Glomerular visceral epithelial cell (primary cell): Measurements from ENCODE around the gene SIPA1L2.

Experiments used
- DNase-seq: peaks from one replicate; pipeline ENCODE4 v3.0.0-alpha.2; 2016; ENCODE audit errors: extremely low spot score

SIPA1L2 gene

GRCh38 chr1:232630047-232630893 is at the start of gene SIPA1L2:
TSS of gene SIPA1L2 (minus strand) at chr1:232630133. CDS start at chr1:232515339, 114,794 bp downstream.
- DNase-seq, result peak; percentile 94

GRCh38 chr1:232678185-232678886 is 48.4 kb upstream of the SIPA1L2 start:
- DNase-seq, result peak; percentile 29

- peak; percentile 11 for DNase-seq
Measured at GRCh38 chr1:232676307-232676706, 46.4 kb upstream of the SIPA1L2 start.

- DNase-seq, result no peak
Measured at GRCh38 chr1:232675898-232676297, 46.0 kb upstream of the SIPA1L2 start.

- DNase-seq, result peak; percentile 40
Measured at GRCh38 chr1:232675260-232675659, 45.3 kb upstream of the SIPA1L2 start.

GRCh38 chr1:232673256-232673655 is 43.3 kb upstream of the SIPA1L2 start:
- DNase-seq, result no peak

- peak; percentile 66 for DNase-seq
Measured at GRCh38 chr1:232669981-232670747, 40.2 kb upstream of the SIPA1L2 start.

- no peak for DNase-seq
Measured at GRCh38 chr1:232667778-232668165, 37.8 kb upstream of the SIPA1L2 start.

GRCh38 chr1:232667094-232667777 is 37.3 kb upstream of the SIPA1L2 start:
- no peak for DNase-seq

- no peak for DNase-seq
Measured at GRCh38 chr1:232664844-232665777, 35.2 kb upstream of the SIPA1L2 start.

- no peak for DNase-seq
Measured at GRCh38 chr1:232662910-232663309, 33.0 kb upstream of the SIPA1L2 start.

GRCh38 chr1:232658386-232658785 is 28.5 kb upstream of the SIPA1L2 start:
- DNase-seq, result no peak

GRCh38 chr1:232657426-232658005 is 27.6 kb upstream of the SIPA1L2 start:
- no peak for DNase-seq

- no peak for DNase-seq
Measured at GRCh38 chr1:232655746-232656085, 25.8 kb upstream of the SIPA1L2 start.

- no peak for DNase-seq
Measured at GRCh38 chr1:232655028-232655745, 25.3 kb upstream of the SIPA1L2 start.

GRCh38 chr1:232653789-232654188 is 23.9 kb upstream of the SIPA1L2 start:
- DNase-seq, result no peak

- no peak for DNase-seq
Measured at GRCh38 chr1:232650845-232651244, 20.9 kb upstream of the SIPA1L2 start.

- no peak for DNase-seq
Measured at GRCh38 chr1:232650418-232650817, 20.5 kb upstream of the SIPA1L2 start.

GRCh38 chr1:232648316-232648715 is 18.4 kb upstream of the SIPA1L2 start:
- peak; percentile 13 for DNase-seq

- no peak for DNase-seq
Measured at GRCh38 chr1:232644209-232644608, 14.3 kb upstream of the SIPA1L2 start.
